HL-60 (cell line): Measurements from ENCODE around the gene HOXD8.

ENCODE experiments used
- DNase-seq, 2 experiments: peaks; one replicate each; pipeline ENCODE4 v3.0.0-alpha.2; 2010 to 2020; ENCODE audit warnings: low read depth in 1 of 2, low spot score in 1 of 2
- H3K27ac ChIP-seq: fragments of 250-450 bp; sonication (Bioruptor Pico); replicated peaks from 2 replicates; pipeline ENCODE4 v1.5.1; 2020; ENCODE audit warnings: mild to moderate bottlenecking, moderate library complexity
- H3K27me3 ChIP-seq: fragments of 250-450 bp; sonication (Bioruptor Pico); 2 replicates; pipeline ENCODE4 v1.5.1; 2021; ENCODE audit warnings: mild to moderate bottlenecking, moderate library complexity; ENCODE audit not compliant: insufficient read depth, poor library complexity, severe bottlenecking
- H3K4me3 ChIP-seq: replicated peaks from 2 replicates; pipeline ENCODE4 v1.5.1; 2011; ENCODE audit warnings: mild to moderate bottlenecking, control low read depth, low read length; ENCODE audit not compliant: insufficient read depth
- CTCF ChIP-seq: IDR thresholded peaks from one replicate; pipeline ENCODE4 v1.5.1; 2011; ENCODE audit warnings: low read length, control low read depth, inconsistent platforms; ENCODE audit not compliant: insufficient read depth
- GABPA ChIP-seq: IDR thresholded peaks from 2 replicates; pipeline ENCODE4 v1.6.1; 2012; ENCODE audit warnings: low read depth
- POLR2AphosphoS5 ChIP-seq: IDR thresholded peaks from 2 replicates; pipeline ENCODE4 v1.6.1; 2012; ENCODE audit warnings: low read depth
- REST ChIP-seq: IDR thresholded peaks from 2 replicates; pipeline ENCODE4 v1.6.1; 2012; ENCODE audit warnings: low read depth; ENCODE audit not compliant: insufficient replicate concordance
- SPI1 ChIP-seq: IDR thresholded peaks from 2 replicates; pipeline ENCODE4 v1.6.1; 2012; ENCODE audit warnings: low read depth, mild to moderate bottlenecking, borderline replicate concordance

Gene HOXD8

GRCh38 chr2:176135035-176135440, 5.5 kb downstream of the HOXD8 start:
- H3K27me3 ChIP-seq = peaks cover 88% of the 10 kb centered on the region
- H3K27ac ChIP-seq = no peak overlapping the region
- no peak for DNase-seq
- TF ChIP-seq REST = no peak
- TF ChIP-seq POLR2AphosphoS5 = no peak
- TF ChIP-seq GABPA = no peak
- TF ChIP-seq SPI1 = no peak
- no peak for TF ChIP-seq CTCF
- no peak overlapping the region for H3K4me3 ChIP-seq

- peaks cover 82% of the 10 kb centered on the region for H3K27me3 ChIP-seq
- TF ChIP-seq POLR2AphosphoS5 = no peak
- no peak for TF ChIP-seq SPI1
- no peak for TF ChIP-seq GABPA
- no peak for TF ChIP-seq CTCF
- TF ChIP-seq REST = no peak
These were observed 7.1 kb downstream of the HOXD8 start for GRCh38 chr2:176136374-176137251.

GRCh38 chr2:176137252-176137580, 7.7 kb downstream of the HOXD8 start:
- TF ChIP-seq REST = no peak
- no peak for TF ChIP-seq CTCF
- no peak for TF ChIP-seq SPI1
- no peak for TF ChIP-seq GABPA
- no peak for TF ChIP-seq POLR2AphosphoS5
- no peak overlapping the region for H3K4me3 ChIP-seq
- peaks cover 81% of the 10 kb centered on the region for H3K27me3 ChIP-seq
- H3K27ac ChIP-seq = no peak overlapping the region
- no peak for DNase-seq

More at GRCh38 chr2:176136374-176137251, 7.1 kb downstream of the HOXD8 start:
- Histone ChIP-seq H3K27ac (no peak overlapping the region), H3K4me3 (peak overlapping the region; percentile 34)
- DNase-seq = no peak
